Astrocyte (in vitro differentiated cells and primary cell): ENCODE results near the gene ARRDC1.

ENCODE experiments used
- CTCF ChIP-seq: IDR thresholded peaks from 2 replicates; pipeline ENCODE4 v1.5.1; 2011; ENCODE audit warnings: low read depth, mild to moderate bottlenecking, inconsistent platforms, low read length, moderate library complexity; ENCODE audit not compliant: insufficient read depth
- EZH2 ChIP-seq: IDR thresholded peaks from 2 replicates; pipeline ENCODE4 v1.6.1; 2012; ENCODE audit warnings: mild to moderate bottlenecking, low read length, inconsistent platforms; ENCODE audit not compliant: insufficient read depth

- TF ChIP-seq CTCF (no peak), EZH2 (no peak)
Measured at GRCh38 chr9:137588311-137588710, 17.2 kb upstream of the ARRDC1 start.
